ENCODE results near the gene C16orf78.

C16orf78 gene

GRCh38 chr16:49373504-49373903 lies at the start of gene C16orf78:
Gene C16orf78 (plus strand): TSS chr16:49373804. CDS start chr16:49373940, 136 bp downstream.
- no peak for DNase-seq

- no peak for DNase-seq
Observed at GRCh38 chr16:49324703-49325102, 48.9 kb upstream of the C16orf78 start.

- no peak for DNase-seq
Observed at GRCh38 chr16:49327466-49327865, 46.1 kb upstream of the C16orf78 start.

GRCh38 chr16:49328325-49328724 lies 45.3 kb upstream of the C16orf78 start:
- DNase-seq: no peak

- no peak for DNase-seq
Observed at GRCh38 chr16:49330562-49331201, 42.9 kb upstream of the C16orf78 start.

- DNase-seq: no peak
Observed at GRCh38 chr16:49332589-49333258, 40.9 kb upstream of the C16orf78 start.

- no peak for DNase-seq
Observed at GRCh38 chr16:49333259-49333597, 40.4 kb upstream of the C16orf78 start.

GRCh38 chr16:49335828-49336227 lies 37.8 kb upstream of the C16orf78 start:
- DNase-seq: no peak

- DNase-seq: no peak
Observed at GRCh38 chr16:49336581-49336980, 37.0 kb upstream of the C16orf78 start.

- DNase-seq: no peak
Observed at GRCh38 chr16:49337814-49338350, 35.7 kb upstream of the C16orf78 start.

GRCh38 chr16:49338611-49339265 lies 34.9 kb upstream of the C16orf78 start:
- DNase-seq: no peak

- no peak for DNase-seq
Observed at GRCh38 chr16:49340466-49340865, 33.1 kb upstream of the C16orf78 start.

- DNase-seq: no peak
Observed at GRCh38 chr16:49341706-49342105, 31.9 kb upstream of the C16orf78 start.

- no peak for DNase-seq
Observed at GRCh38 chr16:49342336-49343265, 31.0 kb upstream of the C16orf78 start.

GRCh38 chr16:49343291-49343690 lies 30.3 kb upstream of the C16orf78 start:
- DNase-seq: no peak

GRCh38 chr16:49344401-49344800 lies 29.2 kb upstream of the C16orf78 start:
- DNase-seq: no peak

GRCh38 chr16:49345829-49346228 lies 27.8 kb upstream of the C16orf78 start:
- no peak for DNase-seq

- no peak for DNase-seq
Observed at GRCh38 chr16:49346459-49346858, 27.1 kb upstream of the C16orf78 start.

GRCh38 chr16:49347476-49347875 lies 26.1 kb upstream of the C16orf78 start:
- no peak for DNase-seq

GRCh38 chr16:49348408-49349176 lies 25.0 kb upstream of the C16orf78 start:
- no peak for DNase-seq

GRCh38 chr16:49349446-49350168 lies 24.0 kb upstream of the C16orf78 start:
- DNase-seq: no peak

Measured in CD4-positive, alpha-beta T cell treated with Interleukin-6 for 4 hours (primary cell).